Esophagus muscularis mucosa (tissue), 4 donors: Measurements from ENCODE around the gene TSEN54. TPM values are rescaled to one million over a fixed set of nuclear protein-coding genes. Genes with fewer than 3 reads are reported as not detected.
A peak's percentile ranks its signal among the peaks of the same experiment; 100 is the strongest.

ENCODE experiments used
- DNase-seq: peaks from one replicate; pipeline ENCODE4 v3.0.0-alpha.2; 2017; ENCODE audit errors: extremely low spot score
- H3K27ac ChIP-seq, 4 donors: fragments of 200-600 bp; sonication (generic); replicated peaks in 1 of 4; 1 replicate in 3 of 4; 2 replicates in 1 of 4; pipeline ENCODE4 v1.5.1; 2016 to 2019; ENCODE audit warnings: mild to moderate bottlenecking in 1 of 4
- H3K27me3 ChIP-seq, 4 donors: fragments of 200-600 bp; sonication (generic); one replicate each; pipeline versions ENCODE4 v1.5.1 to v1.6.0; 2016 to 2019
- H3K36me3 ChIP-seq, 4 donors: fragments of 200-600 bp; sonication (generic); one replicate each; pipeline ENCODE4 v1.5.1; 2016 to 2019
- H3K4me1 ChIP-seq, 4 donors: fragments of 200-600 bp; sonication (generic); one replicate each; pipeline ENCODE4 v1.5.1; 2016 to 2019
- H3K4me3 ChIP-seq, 4 donors: fragments of 200-600 bp; sonication (generic); 1 replicate in 2 of 4; 2 replicates in 2 of 4; pipeline ENCODE4 v1.5.1; 2016 to 2019; ENCODE audit warnings: mild to moderate bottlenecking in 4 of 4, moderate library complexity in 1 of 4
- H3K9me3 ChIP-seq, 4 donors: fragments of 200-600 bp; sonication (generic); 1 replicate in 3 of 4; 2 replicates in 1 of 4; pipeline ENCODE4 v1.5.1; 2016 to 2019
- EP300 ChIP-seq: sonication (generic); formaldehyde crosslinking; IDR thresholded peaks from one replicate; pipeline ENCODE4 v1.6.1; 2017; ENCODE audit warnings: antibody characterized with exemption
- POLR2A ChIP-seq: fragments of 450-650 bp; IDR thresholded peaks from one replicate; pipeline ENCODE4 v1.6.1; 2017; ENCODE audit warnings: antibody characterized with exemption, moderate library complexity, mild to moderate bottlenecking, low read depth
- POLR2AphosphoS5 ChIP-seq, 2 donors: sonication (generic); formaldehyde crosslinking; IDR thresholded peaks; one replicate each; pipeline ENCODE4 v1.6.1; 2017; ENCODE audit warnings: antibody characterized with exemption in 2 of 2
- WGBS: methylation state at CpG from one replicate; pipeline ENCODE4 v1.1.5; 2018; 5-methylcytosine and 5-hydroxymethylcytosine counted together
- intact Hi-C: fragments of 100-400 bp; cut with DNase I; formaldehyde crosslinking; loops from one replicate; pipeline ENCODE4 v1.15.1; 2023
- total RNA-seq, 4 donors: library from RNA; depleted of rRNA; stranded (reverse); fragments of >200 nt; gene quantifications; one replicate each; pipeline versions ENCODE4 v1.1.0 to v1.2.1, GENCODE V29; 2016
- TF ChIP-seq, protein P1 (sequence below), 3 experiments: fragments of 200-600 bp in 2 of 3; fragments of 450-650 bp in 1 of 3; sonication (generic) in 2 of 3; IDR thresholded peaks; one replicate each; pipeline ENCODE4 v1.5.1; 2017 to 2019; ENCODE audit warnings: antibody characterized with exemption in 3 of 3, mild to moderate bottlenecking in 2 of 3, moderate library complexity in 1 of 3

The TSEN54 gene
- total RNA-seq, 4 donors from 2014 or later = 14.5 to 32.1 (median 24.1) TPM

DNA sequence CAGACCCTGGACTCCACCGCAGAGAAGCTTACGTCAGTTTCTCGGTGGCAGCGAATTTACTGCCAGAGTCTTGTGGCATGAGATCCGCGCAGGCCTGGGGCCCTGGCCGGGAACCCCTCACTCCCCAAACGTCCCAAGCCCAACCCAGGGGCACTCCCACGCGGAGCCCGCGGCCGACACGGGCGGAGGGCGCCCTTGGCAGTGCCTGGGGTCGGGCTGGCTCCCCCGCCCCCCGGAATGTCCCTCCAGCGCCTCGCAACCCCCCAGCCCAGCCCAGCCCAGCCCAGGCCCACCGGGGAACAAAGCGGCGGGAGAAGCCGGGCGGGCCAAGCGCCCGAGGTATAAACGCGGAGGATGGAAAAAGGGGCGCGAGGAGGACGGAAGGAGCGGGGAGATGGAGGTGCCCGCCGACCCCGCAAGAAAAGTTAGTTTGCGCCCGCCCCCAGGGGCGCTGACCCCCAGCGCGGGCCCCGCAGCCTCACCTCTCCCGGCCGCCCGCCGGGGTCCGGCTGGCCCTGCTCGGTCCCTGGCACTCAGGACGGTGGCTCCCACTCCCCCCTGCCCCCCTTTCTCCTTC is 1.3 kb upstream of the TSEN54 start:
- TF ChIP-seq POLR2AphosphoS5 (IDR thresholded peaks at IDR 0.05) (peak in 1 of 2 donors; percentile 57), POLR2A (no peak)
- TF ChIP-seq, protein P1, sequence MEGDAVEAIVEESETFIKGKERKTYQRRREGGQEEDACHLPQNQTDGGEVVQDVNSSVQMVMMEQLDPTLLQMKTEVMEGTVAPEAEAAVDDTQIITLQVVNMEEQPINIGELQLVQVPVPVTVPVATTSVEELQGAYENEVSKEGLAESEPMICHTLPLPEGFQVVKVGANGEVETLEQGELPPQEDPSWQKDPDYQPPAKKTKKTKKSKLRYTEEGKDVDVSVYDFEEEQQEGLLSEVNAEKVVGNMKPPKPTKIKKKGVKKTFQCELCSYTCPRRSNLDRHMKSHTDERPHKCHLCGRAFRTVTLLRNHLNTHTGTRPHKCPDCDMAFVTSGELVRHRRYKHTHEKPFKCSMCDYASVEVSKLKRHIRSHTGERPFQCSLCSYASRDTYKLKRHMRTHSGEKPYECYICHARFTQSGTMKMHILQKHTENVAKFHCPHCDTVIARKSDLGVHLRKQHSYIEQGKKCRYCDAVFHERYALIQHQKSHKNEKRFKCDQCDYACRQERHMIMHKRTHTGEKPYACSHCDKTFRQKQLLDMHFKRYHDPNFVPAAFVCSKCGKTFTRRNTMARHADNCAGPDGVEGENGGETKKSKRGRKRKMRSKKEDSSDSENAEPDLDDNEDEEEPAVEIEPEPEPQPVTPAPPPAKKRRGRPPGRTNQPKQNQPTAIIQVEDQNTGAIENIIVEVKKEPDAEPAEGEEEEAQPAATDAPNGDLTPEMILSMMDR (IDR thresholded peaks at IDR 0.05) = no peak
- WGBS = 0% methylated on average over 5 of the region's 50 CpGs
- Histone ChIP-seq H3K4me1 (peaks cover 48 to 76% (median 67%) of the 10 kb centered on the region in 4 donors), H3K4me3 (peak overlapping the region; percentile 92 to 98 (median 96)), H3K27me3 (no peaks in the 10 kb centered on the region), H3K9me3 (no peaks in the 10 kb centered on the region), H3K27ac (peak overlapping the region; percentile 93 to 96 (median 94)), H3K36me3 (peaks cover 0 to 38% (median 18%) of the 10 kb centered on the region in 4 donors)
- intact Hi-C loops = loop anchor here (1.0 to 10.0 kb wide), 3 partner anchors 77 to 230 kb away; partner anchors contain the start of gene SLC25A19
- no peak for DNase-seq

DNA sequence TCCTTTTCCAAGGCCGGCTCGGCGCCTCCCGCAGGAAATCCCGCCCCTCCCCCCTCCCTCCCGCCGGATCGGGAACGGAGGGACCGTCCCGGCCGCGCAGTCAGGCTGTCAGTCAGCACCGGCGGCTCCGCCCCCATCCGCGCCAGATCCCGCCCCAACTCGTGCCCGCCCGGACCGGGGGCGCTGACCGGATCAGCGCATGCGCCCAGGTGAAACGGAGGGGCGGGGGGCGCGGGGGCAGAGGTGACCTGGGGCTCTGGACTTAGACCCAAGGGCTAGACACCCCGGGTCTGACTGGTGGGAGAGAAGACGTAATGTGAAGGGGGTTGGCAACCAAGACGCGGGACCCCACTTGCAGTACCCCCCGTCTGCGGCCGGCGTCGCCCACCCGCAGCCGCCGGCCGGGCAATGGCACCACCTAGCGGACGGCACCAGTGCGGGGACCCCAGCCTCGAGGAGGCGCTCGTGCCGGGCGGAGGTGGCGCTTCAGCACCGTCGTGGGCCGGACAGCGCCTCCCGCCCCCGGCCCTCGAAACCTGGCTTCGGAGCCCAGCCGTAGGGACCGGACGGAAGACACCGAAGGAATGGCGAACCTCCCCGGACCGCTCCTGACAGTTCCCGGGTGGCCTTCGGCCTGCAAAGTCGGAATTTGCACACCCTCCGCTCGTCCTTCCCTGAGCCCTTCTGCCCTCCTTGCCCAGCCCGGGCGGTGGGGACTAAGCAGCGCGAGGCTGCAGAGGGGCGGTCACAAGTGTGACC is 653 bp upstream of the TSEN54 start, which contains the start of gene CASKIN2:
TSS of gene CASKIN2 (minus strand) at position 42 of the 759 bp plus-strand sequence. CDS start 1,733 bp downstream, outside the sequence.
- Histone ChIP-seq H3K27ac (peak within 1 kb of the TSS; percentile 93 to 96 (median 94)), H3K9me3 (no peaks in the 10 kb centered on the region), H3K4me1 (peaks cover 48 to 70% (median 60%) of the 10 kb centered on the region in 4 donors), H3K27me3 (no peaks in the 10 kb centered on the region), H3K4me3 (peak within 1 kb of the TSS; percentile 92 to 98 (median 96)), H3K36me3 (peaks cover 0 to 38% (median 22%) of the 10 kb centered on the region in 4 donors)
- peak; percentile 97 for DNase-seq
- TF ChIP-seq POLR2A (no peak), EP300 (no peak), POLR2AphosphoS5 (IDR thresholded peaks at IDR 0.05) (peak; percentile 10 to 80)
- TF ChIP-seq, protein P1 (IDR thresholded peaks at IDR 0.05) = peak; percentile 96 to 97 (median 97)
- WGBS = 0% methylated on average over 40 of the region's 78 CpGs
- intact Hi-C loops = loop anchor here (1.0 to 10.0 kb wide), 3 partner anchors 77 to 231 kb away; partner anchors contain the start of gene SLC25A19

DNA sequence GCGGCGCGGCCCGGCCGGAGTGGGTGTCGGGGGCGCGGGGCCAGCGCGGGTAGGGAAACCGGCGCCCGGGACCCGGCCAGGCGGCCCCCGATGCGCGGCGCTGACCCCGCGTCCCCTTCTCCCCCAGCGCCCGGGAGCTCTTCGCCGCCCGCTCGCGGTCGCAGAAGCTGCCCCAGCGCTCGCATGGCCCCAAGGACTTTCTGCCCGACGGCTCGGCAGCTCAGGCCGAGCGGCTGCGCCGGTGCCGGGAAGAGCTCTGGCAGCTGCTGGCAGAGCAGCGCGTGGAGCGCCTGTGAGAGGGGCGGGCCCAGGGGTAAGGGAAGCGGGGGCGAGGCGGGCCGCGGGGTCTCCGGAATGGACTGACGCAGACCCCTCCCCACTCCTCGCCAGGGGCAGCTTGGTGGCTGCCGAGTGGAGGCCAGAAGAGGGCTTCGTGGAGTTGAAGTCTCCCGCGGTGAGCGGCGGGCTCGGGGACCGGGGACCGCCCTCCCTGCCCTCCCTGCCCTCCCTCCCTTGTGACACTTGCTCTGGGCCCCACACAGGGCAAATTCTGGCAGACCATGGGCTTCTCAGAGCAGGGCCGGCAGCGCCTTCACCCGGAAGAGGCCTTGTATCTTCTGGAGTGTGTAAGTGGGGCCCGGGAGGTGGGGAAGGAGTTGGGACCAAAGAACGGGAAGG is 430 bp downstream of the TSEN54 start:
- Histone ChIP-seq H3K4me3 (peak overlapping the region; percentile 92 to 98 (median 96)), H3K36me3 (peaks cover 0 to 41% (median 28%) of the 10 kb centered on the region in 4 donors), H3K4me1 (peaks cover 37 to 59% (median 49%) of the 10 kb centered on the region in 4 donors), H3K27ac (peak overlapping the region; percentile 93 to 96 (median 94)), H3K9me3 (no peaks in the 10 kb centered on the region), H3K27me3 (no peaks in the 10 kb centered on the region)
- TF ChIP-seq POLR2AphosphoS5 (IDR thresholded peaks at IDR 0.05) (no peak), EP300 (no peak), POLR2A (no peak)
- TF ChIP-seq, protein P1 (IDR thresholded peaks at IDR 0.05) = no peak
- 0% methylated on average over 3 of the region's 65 CpGs for WGBS
- intact Hi-C loops = loop anchor here (5.0 to 10.0 kb wide), 2 partner anchors 76 to 232 kb away; partner anchors contain the start of gene SLC25A19
- DNase-seq = no peak

DNA sequence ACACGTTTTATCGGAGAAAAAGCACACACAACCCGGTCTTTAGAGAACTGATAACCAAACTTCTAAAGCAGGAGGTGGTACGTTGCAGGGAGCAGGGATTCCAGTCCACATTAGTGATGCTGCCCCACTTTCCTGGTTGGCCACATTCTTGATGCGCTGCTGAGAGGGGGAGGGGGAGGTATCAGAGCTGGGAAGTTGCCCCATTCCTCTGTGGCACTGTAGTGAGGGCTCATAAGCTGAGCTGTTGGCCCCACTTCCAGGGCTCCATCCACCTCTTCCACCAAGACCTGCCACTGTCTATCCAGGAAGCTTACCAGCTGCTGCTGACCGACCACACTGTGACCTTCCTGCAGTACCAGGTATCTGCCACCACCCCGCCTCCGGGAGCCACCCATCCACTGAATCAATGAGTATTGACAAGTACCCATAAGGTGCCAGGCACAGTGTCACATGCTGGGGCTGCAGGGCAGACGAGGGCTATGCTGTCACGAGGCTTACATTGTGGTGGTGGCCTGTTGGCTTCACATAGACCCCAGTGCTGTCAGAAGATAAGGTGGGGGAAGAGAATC is 1.1 kb downstream of the TSEN54 start:
- Histone ChIP-seq H3K4me1 (peaks cover 30 to 52% (median 43%) of the 10 kb centered on the region in 4 donors), H3K9me3 (no peaks in the 10 kb centered on the region), H3K4me3 (peak overlapping the region; percentile 92 to 98 (median 96)), H3K27ac (peak overlapping the region; percentile 93 to 96 (median 94)), H3K36me3 (peaks cover 0 to 41% (median 31%) of the 10 kb centered on the region in 4 donors), H3K27me3 (no peaks in the 10 kb centered on the region)
- TF ChIP-seq EP300 = no peak
- TF ChIP-seq POLR2A = no peak
- TF ChIP-seq POLR2AphosphoS5 (IDR thresholded peaks at IDR 0.05) = no peak
- TF ChIP-seq, protein P1 (IDR thresholded peaks at IDR 0.05) = no peak
- intact Hi-C loops = loop anchor here (5.0 to 10.0 kb wide), 2 partner anchors 75 to 233 kb away; partner anchors contain the start of gene SLC25A19
- DNase-seq = no peak
- WGBS = 43% methylated on average over 7 of the region's 10 CpGs
